Glutamatergic neuron (in vitro differentiated cells): ENCODE data around the gene DR1. TPM values are rescaled to one million over a fixed set of nuclear protein-coding genes. Genes with fewer than 3 reads are reported as not detected.

Experiments used
- DNase-seq: peaks from one replicate; pipeline ENCODE4 v3.0.0; 2022
- H3K27ac Mint-ChIP-seq: one replicate; pipeline ENCODE4 v1.8.0; 2020; ENCODE audit warnings: mild to moderate bottlenecking, mixed read lengths, inconsistent platforms; ENCODE audit not compliant: unreplicated experiment
- H3K27me3 Mint-ChIP-seq: one replicate; pipeline ENCODE4 v1.8.0; 2020; ENCODE audit warnings: mild to moderate bottlenecking, moderate library complexity, mixed read lengths, inconsistent platforms; ENCODE audit not compliant: unreplicated experiment
- H3K36me3 Mint-ChIP-seq: one replicate; pipeline ENCODE4 v1.8.0; 2020; ENCODE audit warnings: mild to moderate bottlenecking, mixed read lengths, inconsistent platforms; ENCODE audit not compliant: unreplicated experiment
- H3K4me1 Mint-ChIP-seq: one replicate; pipeline ENCODE4 v1.8.0; 2020; ENCODE audit warnings: mild to moderate bottlenecking, low read depth, mixed read lengths, inconsistent platforms; ENCODE audit not compliant: unreplicated experiment
- H3K4me3 Mint-ChIP-seq: one replicate; pipeline ENCODE4 v1.8.0; 2020; ENCODE audit warnings: mild to moderate bottlenecking, mixed read lengths, inconsistent platforms; ENCODE audit not compliant: unreplicated experiment
- H3K9me3 Mint-ChIP-seq: one replicate; pipeline ENCODE4 v1.8.0; 2020; ENCODE audit warnings: mild to moderate bottlenecking, moderate library complexity, mixed read lengths, inconsistent platforms; ENCODE audit not compliant: unreplicated experiment
- total RNA-seq: library from RNA; stranded (reverse); fragmentation: NEBNext Ultra II Directional; extraction: Animal tissue kit (Norgen Biotek cat#: 25700); gene quantifications from one replicate; pipeline ENCODE4 v1.2.1, GENCODE V29; 2021; ENCODE audit not compliant: unreplicated experiment
- TF ChIP-seq, protein P1 (sequence below): fragments of 200-600 bp; sonication (generic); IDR thresholded peaks from one replicate; pipeline ENCODE4 v1.5.0; 2021; ENCODE audit not compliant: partially characterized antibody, unreplicated experiment

Gene DR1
- total RNA-seq, 1 donor from 2014 or later = 49.0 TPM

DNA sequence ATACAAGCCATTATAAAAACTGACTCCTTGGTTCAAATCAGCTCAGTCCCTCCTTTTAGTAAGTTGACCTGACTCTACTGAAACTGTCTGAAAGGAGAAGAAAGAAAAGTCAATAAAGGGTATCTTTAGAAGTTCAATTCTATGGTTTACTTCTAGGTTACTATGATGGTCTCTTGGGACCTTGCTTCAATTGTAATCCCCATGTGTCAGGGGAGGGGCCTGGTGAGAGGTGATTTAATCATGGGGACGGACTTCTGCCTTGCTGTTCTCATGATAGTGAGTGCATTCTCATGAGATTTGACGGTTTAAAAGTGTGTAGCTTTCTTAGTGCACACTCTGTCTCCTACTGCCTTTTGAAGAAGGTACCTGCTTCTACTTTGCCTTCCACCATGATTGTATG, 70.5 kb downstream of the DR1 start:
- no peak for DNase-seq
- Mint-ChIP-seq H3K4me3 (no peak overlapping the region), H3K4me1 (no peaks in the 10 kb centered on the region), H3K9me3 (no peaks in the 10 kb centered on the region), H3K36me3 (peaks cover 5% of the 10 kb centered on the region), H3K27ac (no peak overlapping the region), H3K27me3 (no peaks in the 10 kb centered on the region)
- TF ChIP-seq, protein P1, sequence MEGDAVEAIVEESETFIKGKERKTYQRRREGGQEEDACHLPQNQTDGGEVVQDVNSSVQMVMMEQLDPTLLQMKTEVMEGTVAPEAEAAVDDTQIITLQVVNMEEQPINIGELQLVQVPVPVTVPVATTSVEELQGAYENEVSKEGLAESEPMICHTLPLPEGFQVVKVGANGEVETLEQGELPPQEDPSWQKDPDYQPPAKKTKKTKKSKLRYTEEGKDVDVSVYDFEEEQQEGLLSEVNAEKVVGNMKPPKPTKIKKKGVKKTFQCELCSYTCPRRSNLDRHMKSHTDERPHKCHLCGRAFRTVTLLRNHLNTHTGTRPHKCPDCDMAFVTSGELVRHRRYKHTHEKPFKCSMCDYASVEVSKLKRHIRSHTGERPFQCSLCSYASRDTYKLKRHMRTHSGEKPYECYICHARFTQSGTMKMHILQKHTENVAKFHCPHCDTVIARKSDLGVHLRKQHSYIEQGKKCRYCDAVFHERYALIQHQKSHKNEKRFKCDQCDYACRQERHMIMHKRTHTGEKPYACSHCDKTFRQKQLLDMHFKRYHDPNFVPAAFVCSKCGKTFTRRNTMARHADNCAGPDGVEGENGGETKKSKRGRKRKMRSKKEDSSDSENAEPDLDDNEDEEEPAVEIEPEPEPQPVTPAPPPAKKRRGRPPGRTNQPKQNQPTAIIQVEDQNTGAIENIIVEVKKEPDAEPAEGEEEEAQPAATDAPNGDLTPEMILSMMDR = no peak

Other genes with a start within 250 kb of the DR1 start
- gene TMED5, start 165.5 kb upstream of the DR1 start, total RNA-seq = 24.2 TPM
- gene CCDC18, start 165.2 kb upstream of the DR1 start, total RNA-seq = 9.9 TPM
- gene FNBP1L, start 102.2 kb downstream of the DR1 start, total RNA-seq = 251 TPM